WI38 (cell line): Measurements from ENCODE around the gene TMF1.

Experiments used
- H3K4me3 ChIP-seq: 2 replicates; pipeline ENCODE4 v1.5.1; 2011; ENCODE audit warnings: low read depth, mild to moderate bottlenecking, control low read depth, low read length
- CTCF ChIP-seq: IDR thresholded peaks from 2 replicates; pipeline ENCODE4 v1.5.1; 2012; ENCODE audit warnings: low read depth, mild to moderate bottlenecking, control low read depth, low read length

TMF1 gene

GRCh38 chr3:69031635-69032034 is 20.5 kb downstream of the TMF1 start:
- TF ChIP-seq CTCF, result no peak
- no peak overlapping the region for H3K4me3 ChIP-seq

- TF ChIP-seq CTCF, result no peak
Observed at GRCh38 chr3:69020857-69021256, 31.3 kb downstream of the TMF1 start.

GRCh38 chr3:69020424-69020823 is 31.7 kb downstream of the TMF1 start:
- no peak overlapping the region for H3K4me3 ChIP-seq
- no peak for TF ChIP-seq CTCF

More at GRCh38 chr3:69020857-69021256, 31.3 kb downstream of the TMF1 start:
- no peak overlapping the region for H3K4me3 ChIP-seq

GRCh38 chr3:69016901-69017300 is 35.2 kb downstream of the TMF1 start:
- no peak for TF ChIP-seq CTCF
- no peak overlapping the region for H3K4me3 ChIP-seq

- TF ChIP-seq CTCF, result no peak
- no peak overlapping the region for H3K4me3 ChIP-seq
Observed at GRCh38 chr3:69016102-69016501, 36.0 kb downstream of the TMF1 start.

GRCh38 chr3:69014022-69014580 is 38.0 kb downstream of the TMF1 start:
- peak overlapping the region; percentile 74 for H3K4me3 ChIP-seq
- no peak for TF ChIP-seq CTCF

GRCh38 chr3:69013253-69014021 is 38.7 kb downstream of the TMF1 start, which contains the start of gene EOGT:
EOGT (minus strand) TSS chr3:69013684; CDS start chr3:69009846, 3,838 bp downstream.
- peak; percentile 61 for TF ChIP-seq CTCF
- H3K4me3 ChIP-seq, result peak within 1 kb of the TSS; percentile 74
